Right lobe of liver (tissue), 4 donors: ENCODE measurements around the gene SENP6.

Source experiments
- POLR2A ChIP-seq: fragments of 450-650 bp; IDR thresholded peaks from one replicate; pipeline ENCODE4 v1.6.1; 2017; ENCODE audit warnings: antibody characterized with exemption, mild to moderate bottlenecking
- TF ChIP-seq, protein P1 (sequence below), 4 donors: fragments of 200-600 bp in 3 of 4; fragments of 450-650 bp in 1 of 4; IDR thresholded peaks; one replicate each; pipeline versions ENCODE4 v1.5.1 to v1.8.0; 2016 to 2022; ENCODE audit warnings: antibody characterized with exemption in 4 of 4, mild to moderate bottlenecking in 2 of 4
- donor health status: DM: no; HTN: no; CAD: no.
- donor health status: DM: no; HTN: no; CAD: no.
- donor health status: DM: no; HTN: yes; CAD: no.

DNA sequence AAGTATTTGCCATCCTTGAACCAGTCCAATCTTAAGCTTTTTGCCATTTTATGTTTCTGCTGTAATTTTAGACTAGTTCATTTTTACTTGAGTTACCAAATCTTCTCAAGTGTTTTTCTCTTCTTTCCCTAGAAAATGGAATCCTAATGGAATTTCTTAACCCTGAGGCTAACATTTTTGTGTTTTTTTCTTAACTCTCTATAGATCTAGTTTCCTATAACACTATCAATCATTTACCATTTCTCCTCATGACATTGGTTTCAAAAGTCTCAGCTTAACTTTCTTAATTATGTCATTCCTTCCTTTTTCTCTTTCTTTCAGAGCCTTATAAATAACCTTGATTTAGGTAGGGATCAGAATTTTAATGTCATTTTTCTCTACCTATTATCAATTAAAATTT lies 54.8 kb downstream of the SENP6 start:
- TF ChIP-seq, protein P1, sequence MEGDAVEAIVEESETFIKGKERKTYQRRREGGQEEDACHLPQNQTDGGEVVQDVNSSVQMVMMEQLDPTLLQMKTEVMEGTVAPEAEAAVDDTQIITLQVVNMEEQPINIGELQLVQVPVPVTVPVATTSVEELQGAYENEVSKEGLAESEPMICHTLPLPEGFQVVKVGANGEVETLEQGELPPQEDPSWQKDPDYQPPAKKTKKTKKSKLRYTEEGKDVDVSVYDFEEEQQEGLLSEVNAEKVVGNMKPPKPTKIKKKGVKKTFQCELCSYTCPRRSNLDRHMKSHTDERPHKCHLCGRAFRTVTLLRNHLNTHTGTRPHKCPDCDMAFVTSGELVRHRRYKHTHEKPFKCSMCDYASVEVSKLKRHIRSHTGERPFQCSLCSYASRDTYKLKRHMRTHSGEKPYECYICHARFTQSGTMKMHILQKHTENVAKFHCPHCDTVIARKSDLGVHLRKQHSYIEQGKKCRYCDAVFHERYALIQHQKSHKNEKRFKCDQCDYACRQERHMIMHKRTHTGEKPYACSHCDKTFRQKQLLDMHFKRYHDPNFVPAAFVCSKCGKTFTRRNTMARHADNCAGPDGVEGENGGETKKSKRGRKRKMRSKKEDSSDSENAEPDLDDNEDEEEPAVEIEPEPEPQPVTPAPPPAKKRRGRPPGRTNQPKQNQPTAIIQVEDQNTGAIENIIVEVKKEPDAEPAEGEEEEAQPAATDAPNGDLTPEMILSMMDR (IDR thresholded peaks at IDR 0.05) = no peak
- no peak for TF ChIP-seq POLR2A
